Thoracic aorta (tissue), 2 donors: ENCODE results near the gene CNTN4. TPM values are rescaled to one million over a fixed set of nuclear protein-coding genes. Genes with fewer than 3 reads are reported as not detected.

Experiments used
- ATAC-seq: fragments of 150-250 bp; one replicate; pipeline ENCODE4 v1.8.0; 2017; ENCODE audit warnings: low read depth; ENCODE audit not compliant: insufficient number of reproducible peaks, low FRiP score
- DNase-seq: peaks from one replicate; pipeline ENCODE4 v3.0.0-alpha.2; 2020; ENCODE audit warnings: low spot score
- H3K27ac ChIP-seq, 2 donors: fragments of 200-600 bp; sonication (generic); 1 replicate in 1 of 2; 2 replicates in 1 of 2; pipeline ENCODE4 v1.5.1; 2016; ENCODE audit warnings: mild to moderate bottlenecking in 2 of 2, moderate library complexity in 2 of 2
- H3K27me3 ChIP-seq: fragments of 200-600 bp; sonication (generic); replicated peaks from 2 replicates; pipeline ENCODE4 v1.6.0; 2016; ENCODE audit warnings: mild to moderate bottlenecking; ENCODE audit not compliant: insufficient read depth
- H3K36me3 ChIP-seq: fragments of 200-600 bp; sonication (generic); one replicate; pipeline ENCODE4 v1.5.1; 2016
- H3K4me1 ChIP-seq, 2 donors: fragments of 200-600 bp; sonication (generic); 1 replicate in 1 of 2; 2 replicates in 1 of 2; pipeline versions ENCODE4 v1.5.1 to v1.6.0; 2016; ENCODE audit warnings: low read depth in 2 of 2, mild to moderate bottlenecking in 1 of 2; ENCODE audit not compliant: control insufficient read depth in 1 of 2
- H3K4me3 ChIP-seq: fragments of 200-600 bp; sonication (generic); 2 replicates; pipeline ENCODE4 v1.5.1; 2016; ENCODE audit warnings: mild to moderate bottlenecking
- H3K9me3 ChIP-seq: fragments of 200-600 bp; sonication (generic); 2 replicates; pipeline ENCODE4 v1.5.1; 2016
- total RNA-seq, 2 donors: library from RNA; depleted of rRNA; stranded (reverse); fragments of >200 nt; gene quantifications; one replicate each; pipeline versions ENCODE4 v1.1.0 to v1.2.3, GENCODE V29; 2016
- TF ChIP-seq, protein P1 (sequence below): fragments of 200-600 bp; sonication (generic); IDR thresholded peaks from one replicate; pipeline ENCODE4 v1.5.1; 2019; ENCODE audit warnings: antibody characterized with exemption

CNTN4 gene
- total RNA-seq, 2 donors from 2014 or later, result 103 to 116 TPM

GRCh38 chr3:2484162-2485026 lies 385.7 kb downstream of the CNTN4 start:
- TF ChIP-seq, protein P1, sequence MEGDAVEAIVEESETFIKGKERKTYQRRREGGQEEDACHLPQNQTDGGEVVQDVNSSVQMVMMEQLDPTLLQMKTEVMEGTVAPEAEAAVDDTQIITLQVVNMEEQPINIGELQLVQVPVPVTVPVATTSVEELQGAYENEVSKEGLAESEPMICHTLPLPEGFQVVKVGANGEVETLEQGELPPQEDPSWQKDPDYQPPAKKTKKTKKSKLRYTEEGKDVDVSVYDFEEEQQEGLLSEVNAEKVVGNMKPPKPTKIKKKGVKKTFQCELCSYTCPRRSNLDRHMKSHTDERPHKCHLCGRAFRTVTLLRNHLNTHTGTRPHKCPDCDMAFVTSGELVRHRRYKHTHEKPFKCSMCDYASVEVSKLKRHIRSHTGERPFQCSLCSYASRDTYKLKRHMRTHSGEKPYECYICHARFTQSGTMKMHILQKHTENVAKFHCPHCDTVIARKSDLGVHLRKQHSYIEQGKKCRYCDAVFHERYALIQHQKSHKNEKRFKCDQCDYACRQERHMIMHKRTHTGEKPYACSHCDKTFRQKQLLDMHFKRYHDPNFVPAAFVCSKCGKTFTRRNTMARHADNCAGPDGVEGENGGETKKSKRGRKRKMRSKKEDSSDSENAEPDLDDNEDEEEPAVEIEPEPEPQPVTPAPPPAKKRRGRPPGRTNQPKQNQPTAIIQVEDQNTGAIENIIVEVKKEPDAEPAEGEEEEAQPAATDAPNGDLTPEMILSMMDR, result no peak
- Histone ChIP-seq H3K9me3 (no peaks in the 10 kb centered on the region), H3K4me1 (no peaks in the 10 kb centered on the region), H3K27ac (no peak overlapping the region), H3K4me3 (no peak overlapping the region), H3K36me3 (no peaks in the 10 kb centered on the region), H3K27me3 (no peaks in the 10 kb centered on the region)
- DNase-seq, result no peak
- ATAC-seq, result no peak

DNA sequence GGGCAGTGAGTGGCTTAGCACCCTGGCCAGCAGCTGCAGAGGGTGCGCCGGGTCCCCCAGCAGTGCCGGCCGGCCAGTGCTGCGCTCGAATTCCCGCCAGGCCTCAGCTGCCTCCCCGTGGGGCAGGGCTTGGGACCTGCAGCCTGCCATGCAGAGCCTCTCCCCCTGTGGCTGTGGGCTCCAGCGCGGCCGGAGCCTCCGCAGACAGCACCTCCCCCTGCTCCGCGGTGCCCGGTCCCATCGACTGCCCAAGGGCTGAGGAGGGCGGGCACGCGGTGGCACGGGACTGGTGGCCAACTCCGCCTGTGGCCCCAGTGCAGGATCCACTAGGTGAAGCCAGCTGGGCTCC lies 386.3 kb downstream of the CNTN4 start:
- TF ChIP-seq, protein P1, result no peak
- H3K4me1 ChIP-seq, result no peaks in the 10 kb centered on the region
- ATAC-seq, result no peak
- DNase-seq, result no peak
- no peaks in the 10 kb centered on the region for H3K9me3 ChIP-seq
- H3K27me3 ChIP-seq, result no peaks in the 10 kb centered on the region
- H3K27ac ChIP-seq, result no peak overlapping the region
- no peaks in the 10 kb centered on the region for H3K36me3 ChIP-seq
- no peak overlapping the region for H3K4me3 ChIP-seq

- H3K4me3 ChIP-seq, result no peak overlapping the region
- TF ChIP-seq, protein P1, result no peak
- ATAC-seq, result no peak
- H3K27me3 ChIP-seq, result no peaks in the 10 kb centered on the region
- H3K4me1 ChIP-seq, result no peaks in the 10 kb centered on the region
- no peak for DNase-seq
- no peak overlapping the region for H3K27ac ChIP-seq
- no peaks in the 10 kb centered on the region for H3K36me3 ChIP-seq
- H3K9me3 ChIP-seq, result no peaks in the 10 kb centered on the region
These were observed 397.1 kb downstream of the CNTN4 start for GRCh38 chr3:2495746-2496145.

DNA sequence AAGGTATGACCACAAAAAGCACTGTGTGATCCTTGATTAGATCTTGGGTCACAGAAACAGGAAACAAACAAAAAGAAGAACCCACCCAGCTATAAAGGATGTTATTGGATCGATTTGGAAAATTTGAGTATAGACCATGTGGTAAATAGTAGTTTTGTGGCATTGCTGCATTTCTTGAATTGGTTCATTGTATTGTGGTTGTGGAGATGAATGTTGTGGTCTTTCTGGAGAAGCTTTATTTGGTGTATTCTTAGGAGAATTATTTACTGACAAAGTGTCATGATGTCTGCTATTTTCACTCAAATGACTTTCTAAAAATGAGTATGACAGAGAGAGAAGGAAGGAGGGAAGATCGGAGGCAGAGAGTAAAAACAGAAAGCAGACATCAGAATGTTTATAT lies 406.2 kb downstream of the CNTN4 start:
- H3K4me1 ChIP-seq, result peaks cover 0 to 8% of the 10 kb centered on the region in 2 donors
- no peaks in the 10 kb centered on the region for H3K9me3 ChIP-seq
- no peaks in the 10 kb centered on the region for H3K27me3 ChIP-seq
- no peak overlapping the region for H3K27ac ChIP-seq
- no peaks in the 10 kb centered on the region for H3K36me3 ChIP-seq
- DNase-seq, result no peak
- H3K4me3 ChIP-seq, result no peak overlapping the region
- ATAC-seq, result no peak
- TF ChIP-seq, protein P1, result no peak

DNA sequence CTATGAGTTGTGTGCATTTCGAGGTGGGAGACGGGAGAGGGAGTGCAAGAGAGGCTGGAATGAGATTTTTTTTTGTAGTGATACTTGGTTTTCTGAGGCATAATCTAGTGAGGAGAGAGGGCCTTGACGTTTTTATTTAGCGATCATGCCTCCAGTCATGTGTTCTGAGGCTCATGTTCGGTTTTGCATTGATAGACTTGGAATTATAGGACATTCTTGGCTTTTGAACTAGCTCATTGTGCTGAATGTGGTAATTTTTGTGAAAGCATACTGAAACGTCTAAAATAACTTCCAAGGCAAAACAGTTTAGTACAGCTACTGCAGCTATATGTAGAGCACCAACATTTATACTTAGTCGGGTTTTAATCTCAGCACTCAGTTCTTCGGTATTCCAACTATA lies 408.1 kb downstream of the CNTN4 start:
- no peak for ATAC-seq

More for the DNA sequence above, 408.1 kb downstream of the CNTN4 start:
- DNase-seq, result no peak
- TF ChIP-seq, protein P1, result no peak
- Histone ChIP-seq H3K27me3 (no peaks in the 10 kb centered on the region), H3K9me3 (no peaks in the 10 kb centered on the region), H3K27ac (no peak overlapping the region), H3K36me3 (no peaks in the 10 kb centered on the region), H3K4me1 (peaks cover 0 to 8% of the 10 kb centered on the region in 2 donors), H3K4me3 (no peak overlapping the region)
